Effector memory CD4-positive, alpha-beta T cell (primary cell): ENCODE results near the gene ECE1.

ENCODE experiments used
- DNase-seq, 3 donors: peaks; one replicate each; pipeline ENCODE4 v3.0.0-alpha.2; 2020
- H3K27ac ChIP-seq: 2 replicates; pipeline ENCODE4 v1.7.0; 2013; ENCODE audit warnings: mild to moderate bottlenecking, low read length, moderate library complexity; ENCODE audit not compliant: insufficient read depth, poor library complexity, severe bottlenecking
- H3K27me3 ChIP-seq: replicated peaks from 2 replicates; pipeline ENCODE4 v1.7.0; 2013; ENCODE audit warnings: mild to moderate bottlenecking, low read length; ENCODE audit not compliant: insufficient read depth, control insufficient read depth, poor library complexity, severe bottlenecking
- H3K36me3 ChIP-seq: 2 replicates; pipeline ENCODE4 v1.7.0; 2013; ENCODE audit warnings: mild to moderate bottlenecking, low read length, moderate library complexity; ENCODE audit not compliant: control insufficient read depth, insufficient read depth
- H3K4me1 ChIP-seq: 2 replicates; pipeline ENCODE4 v1.7.0; 2013; ENCODE audit warnings: low read length, mild to moderate bottlenecking; ENCODE audit not compliant: control insufficient read depth, insufficient read depth, poor library complexity, severe bottlenecking
- H3K4me3 ChIP-seq: 2 replicates; pipeline ENCODE4 v1.7.0; 2013; ENCODE audit warnings: low read length, low read depth, mild to moderate bottlenecking; ENCODE audit not compliant: insufficient read depth, poor library complexity, severe bottlenecking
- H3K9me3 ChIP-seq: 2 replicates; pipeline ENCODE4 v1.7.0; 2013; ENCODE audit warnings: mild to moderate bottlenecking, low read length, moderate library complexity; ENCODE audit not compliant: control insufficient read depth
- total RNA-seq, 3 donors: gene quantifications; one replicate each; lab custom pipeline; 2026; lab: John Stamatoyannopoulos, UW

The ECE1 gene
- total RNA-seq, result 162 to 182 (median 176) reads per million in 3 donors

GRCh38 chr1:21289700-21290545 lies at the start of gene ECE1:
TSS of gene ECE1 (minus strand) at chr1:21290463. CDS start at chr1:21290414, 49 bp downstream.
- peak; percentile 21 to 53 (median 32) for DNase-seq
- Histone ChIP-seq H3K4me1 (peaks cover 52% of the 10 kb centered on the region), H3K9me3 (no peaks in the 10 kb centered on the region), H3K4me3 (peak within 1 kb of the TSS; percentile 80), H3K36me3 (no peaks in the 10 kb centered on the region), H3K27me3 (no peaks in the 10 kb centered on the region), H3K27ac (peak within 1 kb of the TSS; percentile 99)

GRCh38 chr1:21339356-21340229 lies 49.3 kb upstream of the ECE1 start:
- no peak overlapping the region for H3K27ac ChIP-seq
- no peak overlapping the region for H3K4me3 ChIP-seq
- no peak for DNase-seq

GRCh38 chr1:21338573-21339355 lies 48.5 kb upstream of the ECE1 start:
- Histone ChIP-seq H3K27ac (peak overlapping the region; percentile 8), H3K27me3 (no peaks in the 10 kb centered on the region), H3K36me3 (no peaks in the 10 kb centered on the region), H3K4me3 (no peak overlapping the region), H3K9me3 (no peaks in the 10 kb centered on the region), H3K4me1 (peaks cover 52% of the 10 kb centered on the region)
- DNase-seq, result no peak

More at GRCh38 chr1:21339356-21340229, 49.3 kb upstream of the ECE1 start:
- H3K27me3 ChIP-seq, result no peaks in the 10 kb centered on the region
- H3K36me3 ChIP-seq, result no peaks in the 10 kb centered on the region
- H3K9me3 ChIP-seq, result no peaks in the 10 kb centered on the region
- H3K4me1 ChIP-seq, result peaks cover 52% of the 10 kb centered on the region

- H3K27ac ChIP-seq, result peak overlapping the region; percentile 8
- no peaks in the 10 kb centered on the region for H3K9me3 ChIP-seq
- no peaks in the 10 kb centered on the region for H3K27me3 ChIP-seq
- H3K4me1 ChIP-seq, result peaks cover 51% of the 10 kb centered on the region
- no peaks in the 10 kb centered on the region for H3K36me3 ChIP-seq
- no peak for DNase-seq
- no peak overlapping the region for H3K4me3 ChIP-seq
These were observed 47.8 kb upstream of the ECE1 start for GRCh38 chr1:21337928-21338572.

GRCh38 chr1:21337454-21337927 lies 47.2 kb upstream of the ECE1 start:
- Histone ChIP-seq H3K27me3 (no peaks in the 10 kb centered on the region), H3K36me3 (no peaks in the 10 kb centered on the region), H3K4me3 (no peak overlapping the region), H3K27ac (no peak overlapping the region), H3K9me3 (no peaks in the 10 kb centered on the region), H3K4me1 (peaks cover 53% of the 10 kb centered on the region)
- DNase-seq, result no peak

GRCh38 chr1:21337010-21337437 lies 46.8 kb upstream of the ECE1 start:
- Histone ChIP-seq H3K9me3 (no peaks in the 10 kb centered on the region), H3K4me3 (no peak overlapping the region), H3K27ac (no peak overlapping the region), H3K36me3 (no peaks in the 10 kb centered on the region), H3K4me1 (peaks cover 54% of the 10 kb centered on the region), H3K27me3 (no peaks in the 10 kb centered on the region)
- DNase-seq, result no peak

GRCh38 chr1:21335750-21336224 lies 45.5 kb upstream of the ECE1 start:
- peak overlapping the region; percentile 60 for H3K4me3 ChIP-seq
- no peaks in the 10 kb centered on the region for H3K9me3 ChIP-seq
- peaks cover 60% of the 10 kb centered on the region for H3K4me1 ChIP-seq
- no peaks in the 10 kb centered on the region for H3K27me3 ChIP-seq
- DNase-seq, result no peak
- H3K36me3 ChIP-seq, result no peaks in the 10 kb centered on the region
- H3K27ac ChIP-seq, result peak overlapping the region; percentile 87

- peaks cover 61% of the 10 kb centered on the region for H3K4me1 ChIP-seq
- H3K4me3 ChIP-seq, result peak overlapping the region; percentile 60
- no peaks in the 10 kb centered on the region for H3K9me3 ChIP-seq
- H3K27me3 ChIP-seq, result no peaks in the 10 kb centered on the region
- H3K27ac ChIP-seq, result peak overlapping the region; percentile 87
- DNase-seq, result no peak
- no peaks in the 10 kb centered on the region for H3K36me3 ChIP-seq
These were observed 44.9 kb upstream of the ECE1 start for GRCh38 chr1:21335088-21335691.
